ENCODE measurements around the gene EGLN3.

Gene EGLN3

GRCh38 chr14:33876274-33876673 is 74.6 kb downstream of the EGLN3 start:
- TF ChIP-seq CTCF (conservative IDR thresholded peaks at IDR 0.05; ENCODE audit: low read length), result no peak
- no peak for DNase-seq (ENCODE audit: low read depth)
- no peak overlapping the region for H3K4me3 ChIP-seq (ENCODE audit: low read length)
